HG03045 (cell line): ENCODE results near the gene SOX8.
"Not testable (repeated sequence)": the region's sequence is repeated elsewhere in the genome, so short reads cannot be mapped to it uniquely, and the experiment has no call there.

ENCODE experiments used
- ATAC-seq: cut with Tn5 transposase; IDR thresholded peaks from one replicate; pipeline ENCODE4 v1.9.1; 2021; ENCODE audit warnings: mild to moderate bottlenecking, moderate library complexity; ENCODE audit not compliant: unreplicated experiment

SOX8 gene

DNA sequence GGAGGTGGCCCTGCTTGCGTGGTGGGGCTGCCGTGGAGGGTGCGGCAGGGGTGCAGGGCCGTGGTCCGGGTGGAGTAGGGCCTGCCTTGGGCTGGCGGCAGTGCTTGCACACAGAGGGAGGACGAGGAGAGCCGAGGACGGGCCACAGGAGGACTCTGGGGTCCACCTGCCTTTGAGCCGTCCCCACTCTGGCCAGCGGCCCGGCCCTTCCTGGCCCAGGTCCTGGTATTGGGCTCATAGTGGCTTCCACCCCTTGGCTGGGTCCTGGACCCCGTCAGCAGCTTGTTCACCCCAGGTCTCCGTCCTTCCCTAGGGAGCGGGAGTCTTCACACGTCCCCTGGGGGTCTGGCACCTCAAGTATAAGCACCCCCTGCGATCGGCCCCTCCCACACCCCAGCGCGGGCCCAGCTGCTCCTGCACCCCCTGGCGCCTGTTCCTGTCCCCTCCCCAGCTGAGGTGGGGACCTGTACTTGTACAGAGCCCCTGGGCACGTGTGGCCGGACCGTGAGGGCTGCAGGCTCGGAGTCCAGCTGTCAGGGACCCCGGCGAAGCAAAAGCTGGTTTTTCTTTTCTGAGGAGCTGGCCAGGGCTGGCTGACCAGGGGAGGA, 40.1 kb downstream of the SOX8 start:
- no peak for ATAC-seq

DNA sequence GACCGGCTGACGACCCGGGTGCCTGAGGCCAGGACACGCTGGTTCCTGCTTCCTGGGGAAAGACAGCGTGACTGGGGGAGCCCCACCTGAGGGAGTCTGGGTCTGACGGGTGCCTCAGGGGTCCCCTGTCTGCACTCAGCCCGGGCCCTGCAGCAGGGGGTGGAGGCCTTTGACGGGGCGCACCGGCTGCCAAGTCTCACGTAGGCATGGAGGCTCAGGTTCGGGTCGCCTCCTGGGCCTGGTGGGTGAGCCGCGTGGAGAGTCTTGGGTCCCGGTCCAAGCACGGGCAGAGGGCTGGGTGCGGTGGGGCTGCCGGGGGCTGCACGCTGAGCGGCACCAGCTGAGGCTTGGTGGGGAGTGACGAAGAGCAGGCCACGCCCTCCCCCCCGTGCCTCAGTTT, 40.9 kb downstream of the SOX8 start:
- ATAC-seq, result no peak

DNA sequence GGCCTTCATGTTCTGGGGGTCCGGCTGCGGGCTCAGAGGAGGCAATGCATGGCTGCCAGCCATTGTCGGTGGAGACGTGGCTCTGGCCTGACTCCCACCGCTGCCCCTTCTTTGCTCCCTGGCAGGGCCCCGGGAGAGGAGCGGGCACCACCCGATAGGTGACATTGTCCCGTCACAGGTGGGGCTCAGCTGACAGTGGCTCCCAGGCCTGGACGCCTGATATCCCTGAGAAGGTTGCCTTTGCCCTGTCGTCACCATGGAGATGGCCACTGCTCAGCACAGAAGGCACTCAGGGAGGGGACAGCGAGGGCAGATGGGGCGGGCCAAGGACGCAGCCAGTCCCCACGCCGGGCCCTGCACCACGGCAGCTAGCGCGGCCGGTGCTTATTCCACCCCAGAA, 42.6 kb downstream of the SOX8 start:
- ATAC-seq, result no peak

DNA sequence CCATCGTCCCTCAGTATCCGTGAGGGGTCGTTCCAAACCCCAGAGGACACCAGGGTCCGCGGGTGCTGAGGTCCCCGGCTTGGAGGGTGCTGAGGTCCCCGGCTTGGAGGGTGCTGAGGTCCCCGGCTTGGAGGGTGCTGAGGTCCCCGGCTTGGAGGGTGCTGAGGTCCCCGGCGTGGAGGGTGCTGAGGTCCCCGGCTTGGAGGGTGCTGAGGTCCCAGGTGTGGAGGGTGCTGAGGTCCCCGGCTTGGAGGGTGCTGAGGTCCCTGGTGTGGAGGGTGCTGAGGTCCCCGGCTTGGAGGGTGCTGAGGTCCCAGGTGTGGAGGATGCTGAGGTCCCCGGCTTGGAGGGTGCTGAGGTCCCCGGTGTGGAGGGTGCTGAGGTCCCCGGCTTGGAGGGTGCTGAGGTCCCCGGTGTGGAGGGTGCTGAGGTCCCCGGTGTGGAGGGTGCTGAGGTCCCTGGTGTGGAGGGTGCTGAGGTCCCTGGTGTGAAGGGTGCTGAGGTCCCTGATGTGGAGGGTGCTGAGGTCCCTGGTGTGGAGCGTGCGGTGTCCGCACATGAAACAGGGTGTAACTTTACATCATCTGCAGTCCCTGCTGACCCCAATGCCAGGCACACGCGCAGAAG, 43.7 kb downstream of the SOX8 start:
- ATAC-seq, result not testable (repeated sequence)

DNA sequence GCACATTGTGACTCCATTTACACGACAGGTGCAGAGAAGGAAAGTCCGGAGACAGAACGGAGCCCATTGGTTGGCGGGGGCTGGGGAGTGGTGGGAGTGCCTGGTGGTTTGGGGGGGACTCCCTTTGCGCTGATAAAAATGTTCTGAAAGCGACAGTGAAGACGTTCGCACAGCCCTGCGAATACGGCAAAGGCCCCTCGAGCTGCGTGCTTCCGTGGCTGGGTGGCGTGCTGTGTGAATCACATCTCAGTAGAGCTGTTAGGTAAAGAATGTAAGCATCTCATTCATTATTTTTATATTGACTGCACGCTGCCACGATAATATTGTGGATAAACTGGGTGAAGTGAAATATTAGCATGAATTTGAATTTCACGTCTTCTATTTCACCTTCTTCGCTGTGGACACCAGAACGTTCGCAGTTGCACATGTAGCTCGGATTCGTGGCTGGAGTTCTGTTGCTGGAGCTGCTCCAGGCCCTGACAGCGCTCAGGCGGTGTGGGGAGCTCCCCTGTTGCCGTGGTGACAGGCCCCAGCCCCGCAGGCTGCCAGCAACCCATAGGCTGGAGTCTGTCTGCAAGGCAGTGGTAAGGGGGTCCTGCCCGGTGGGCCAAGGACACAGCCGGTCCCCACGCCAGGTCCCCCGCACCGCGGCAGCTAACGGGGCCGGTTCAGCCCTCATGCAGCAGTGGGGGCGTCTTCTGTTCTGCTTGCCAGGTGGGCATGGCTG, 44.6 kb downstream of the SOX8 start:
- no peak for ATAC-seq

DNA sequence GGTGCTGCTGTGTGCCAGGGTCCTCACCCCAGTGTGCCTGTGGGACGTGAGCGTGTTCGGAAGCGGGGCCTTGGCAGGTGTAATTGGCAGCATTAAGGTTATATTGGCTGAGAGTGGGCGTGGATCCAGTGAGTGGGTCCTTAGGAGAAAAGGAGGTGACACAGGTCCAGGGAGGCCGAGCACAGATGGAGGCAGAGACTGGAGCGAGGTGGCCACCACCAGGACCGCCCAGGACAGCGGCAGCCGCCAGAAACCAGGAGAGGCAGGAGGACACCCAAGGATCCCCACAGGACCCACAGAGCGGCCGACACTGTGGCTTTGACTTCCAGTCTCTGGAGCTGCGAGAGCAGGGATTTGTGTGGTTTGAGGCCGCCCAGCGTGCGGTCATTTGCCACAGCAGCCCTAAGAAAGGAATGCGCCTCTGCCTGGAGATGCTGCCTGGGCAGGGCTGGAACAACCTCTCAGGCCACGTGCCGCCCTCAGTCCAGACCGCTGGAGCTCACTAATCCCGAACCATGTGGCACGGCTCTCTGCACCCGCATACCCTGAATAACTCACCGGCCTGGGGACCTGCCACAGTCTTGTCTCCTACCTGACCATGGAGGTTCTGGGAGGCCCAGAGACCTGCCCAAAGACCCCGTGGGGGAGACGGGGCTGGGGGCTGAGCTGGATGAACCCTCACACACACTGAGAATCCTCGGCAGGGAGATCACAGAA, 45.4 kb downstream of the SOX8 start:
- ATAC-seq, result no peak

DNA sequence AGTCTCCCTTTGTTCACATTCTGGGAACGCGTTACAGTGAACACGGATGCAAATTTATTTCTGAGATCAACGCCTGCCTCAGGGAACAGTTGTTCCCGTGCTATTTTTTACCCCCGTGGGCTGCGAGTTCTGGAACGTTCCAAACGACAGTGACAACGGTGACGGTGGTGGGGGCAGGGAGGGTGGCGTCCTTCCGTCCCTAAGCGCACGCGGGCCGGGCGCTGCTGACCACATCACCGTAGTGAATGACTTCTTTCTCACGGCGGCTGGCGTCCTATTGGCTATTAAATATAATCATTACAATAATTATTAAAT, 45.9 kb downstream of the SOX8 start:
- ATAC-seq, result no peak

DNA sequence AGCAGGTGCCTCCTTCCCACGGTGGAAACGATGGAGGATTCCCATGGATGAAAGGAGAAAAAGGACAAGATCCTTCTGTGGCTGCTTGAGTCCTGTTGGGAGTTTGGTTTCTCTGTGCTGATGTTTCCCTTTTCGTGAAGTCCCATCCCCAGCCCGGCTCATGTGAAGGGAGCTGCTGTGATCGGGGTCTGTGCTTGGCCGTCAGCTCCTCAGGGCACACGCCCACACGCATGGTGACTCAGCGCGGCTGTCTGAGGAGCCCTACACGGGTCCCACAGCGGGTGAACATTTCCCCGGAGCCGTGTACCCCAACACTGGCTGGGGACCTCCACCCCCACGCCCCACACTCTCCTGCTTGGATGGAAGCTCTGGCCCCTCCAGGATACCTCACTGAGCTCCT, 46.5 kb downstream of the SOX8 start:
- ATAC-seq, result no peak

DNA sequence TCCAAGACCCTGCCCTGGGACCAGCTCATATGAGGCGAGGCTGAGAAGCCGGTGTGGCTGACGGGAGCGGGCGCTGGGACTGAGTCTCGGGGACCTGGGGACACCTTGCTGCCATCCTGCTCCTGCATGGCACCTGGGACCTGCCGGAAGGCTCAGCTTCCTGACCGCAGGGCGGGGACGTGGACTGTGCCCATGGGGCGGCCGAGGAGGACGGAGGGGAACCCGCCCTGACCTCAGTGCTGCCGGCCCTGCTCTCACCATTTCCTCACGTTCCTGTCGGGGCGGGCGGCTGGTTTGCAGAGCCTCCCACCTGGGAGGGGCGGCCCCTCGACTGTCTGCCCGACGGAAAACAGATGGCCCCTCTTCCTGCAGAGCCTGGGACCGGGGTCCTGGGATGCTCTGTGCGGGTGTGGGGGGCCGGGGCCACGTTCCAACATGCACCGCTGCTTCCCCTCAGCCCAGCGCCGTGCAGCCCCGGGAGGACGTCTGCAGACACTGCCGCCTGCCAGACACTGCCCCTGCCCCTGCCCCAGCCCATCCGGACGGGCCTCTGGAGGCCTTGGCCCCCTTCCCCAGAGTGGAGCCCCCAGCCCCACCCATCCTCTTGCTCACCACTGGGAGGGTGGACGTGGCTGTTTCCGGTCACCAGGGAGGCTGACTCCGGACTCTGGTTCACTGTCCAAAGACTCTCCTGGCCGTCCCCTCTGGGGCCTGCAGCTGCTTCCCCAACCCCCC, 47.1 kb downstream of the SOX8 start:
- ATAC-seq, result no peak

DNA sequence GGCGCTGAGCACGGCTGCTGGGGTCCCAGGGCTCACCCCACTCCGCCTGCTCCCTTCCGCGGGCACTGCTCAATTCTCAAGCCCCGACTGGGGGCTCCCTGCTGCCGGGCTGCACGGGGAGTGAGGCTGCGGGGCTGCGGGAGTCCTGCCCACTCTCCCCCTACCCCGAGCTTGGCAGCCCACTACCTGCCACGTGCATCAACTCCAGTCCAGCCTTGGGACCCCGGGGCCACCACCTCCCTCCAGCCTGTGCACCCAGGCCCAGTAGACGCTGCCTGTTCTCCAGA, 47.6 kb downstream of the SOX8 start:
- no peak for ATAC-seq

DNA sequence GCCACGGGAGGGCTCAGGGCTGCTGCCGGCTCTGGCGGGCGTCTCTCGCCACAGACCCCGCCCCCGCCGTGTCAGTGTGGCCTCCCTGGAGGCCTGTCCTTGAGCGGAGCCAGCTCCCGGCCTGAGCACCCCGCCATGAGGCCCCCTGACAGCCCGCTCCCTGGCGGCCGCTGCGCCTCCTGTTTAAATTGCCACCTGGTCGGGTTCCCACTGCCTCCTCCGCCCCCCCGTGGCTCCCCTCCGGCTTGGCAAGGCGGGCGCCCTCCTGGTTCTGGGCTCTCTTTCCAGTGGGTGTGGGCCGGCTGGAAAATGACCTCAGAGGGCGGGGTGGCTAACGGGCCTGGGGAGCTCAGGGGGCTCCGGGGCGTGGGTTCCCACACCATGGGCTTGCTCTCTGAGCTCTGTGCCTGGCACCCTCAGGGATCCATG, 48.9 kb downstream of the SOX8 start:
- ATAC-seq, result no peak

DNA sequence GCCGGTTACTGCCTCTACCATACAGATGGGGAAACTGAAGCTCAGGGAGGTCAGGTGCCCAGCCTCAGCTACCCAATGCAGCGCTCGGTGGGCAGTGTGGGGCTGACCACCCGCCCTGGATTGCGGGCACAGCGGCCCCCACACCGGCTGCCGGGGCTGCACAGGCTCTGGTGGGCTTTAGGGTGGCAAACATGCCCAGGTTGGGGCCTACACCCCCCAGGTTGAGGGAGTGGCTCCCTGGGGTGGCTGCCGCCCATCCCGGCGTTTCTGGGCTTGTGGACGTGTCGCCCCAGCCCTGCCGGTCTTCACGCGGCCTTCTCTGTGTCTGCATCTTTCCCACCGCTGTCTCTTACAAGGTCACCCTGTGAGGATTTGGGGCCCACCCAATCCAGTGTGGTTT, 50.1 kb downstream of the SOX8 start:
- ATAC-seq, result no peak

DNA sequence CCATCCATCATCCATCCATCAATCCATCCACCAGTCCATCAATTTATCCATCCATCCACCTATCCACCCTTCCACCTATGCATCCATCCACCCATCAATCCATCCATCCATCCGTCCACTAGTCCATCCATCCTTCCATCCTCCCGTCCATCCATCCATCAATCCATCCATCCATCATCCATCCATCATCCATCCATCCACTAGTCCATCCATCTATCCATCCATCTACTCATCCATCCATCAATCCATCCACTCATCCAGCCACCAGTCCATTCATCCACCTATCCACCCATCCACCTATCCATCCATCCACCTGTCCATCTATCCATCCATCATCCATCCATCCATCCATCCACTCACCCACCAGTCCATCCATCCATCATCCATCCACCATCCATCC, 51.0 kb downstream of the SOX8 start:
- ATAC-seq, result no peak

DNA sequence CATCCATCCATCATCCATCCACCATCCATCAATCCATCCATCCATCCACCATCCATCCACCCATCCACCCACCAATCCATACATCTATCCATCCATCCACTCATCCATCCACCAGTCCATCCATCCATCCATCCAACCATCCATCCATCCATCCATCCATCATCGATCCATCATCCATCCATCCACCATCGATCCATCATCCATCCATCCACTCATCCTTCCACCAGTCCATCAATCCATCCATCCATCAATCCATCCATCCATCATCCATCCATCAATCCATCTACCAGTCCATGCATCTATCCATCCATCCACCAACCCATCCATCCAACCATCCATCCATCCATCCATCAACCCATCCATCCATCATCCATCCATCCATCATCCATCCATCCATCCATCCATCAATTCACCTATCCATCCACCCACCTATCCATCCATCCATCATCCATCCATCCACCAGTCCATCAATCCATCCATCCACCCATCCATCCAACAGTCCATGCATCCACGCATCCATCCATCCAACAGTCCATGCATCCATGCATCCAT, 51.6 kb downstream of the SOX8 start:
- ATAC-seq, result no peak

DNA sequence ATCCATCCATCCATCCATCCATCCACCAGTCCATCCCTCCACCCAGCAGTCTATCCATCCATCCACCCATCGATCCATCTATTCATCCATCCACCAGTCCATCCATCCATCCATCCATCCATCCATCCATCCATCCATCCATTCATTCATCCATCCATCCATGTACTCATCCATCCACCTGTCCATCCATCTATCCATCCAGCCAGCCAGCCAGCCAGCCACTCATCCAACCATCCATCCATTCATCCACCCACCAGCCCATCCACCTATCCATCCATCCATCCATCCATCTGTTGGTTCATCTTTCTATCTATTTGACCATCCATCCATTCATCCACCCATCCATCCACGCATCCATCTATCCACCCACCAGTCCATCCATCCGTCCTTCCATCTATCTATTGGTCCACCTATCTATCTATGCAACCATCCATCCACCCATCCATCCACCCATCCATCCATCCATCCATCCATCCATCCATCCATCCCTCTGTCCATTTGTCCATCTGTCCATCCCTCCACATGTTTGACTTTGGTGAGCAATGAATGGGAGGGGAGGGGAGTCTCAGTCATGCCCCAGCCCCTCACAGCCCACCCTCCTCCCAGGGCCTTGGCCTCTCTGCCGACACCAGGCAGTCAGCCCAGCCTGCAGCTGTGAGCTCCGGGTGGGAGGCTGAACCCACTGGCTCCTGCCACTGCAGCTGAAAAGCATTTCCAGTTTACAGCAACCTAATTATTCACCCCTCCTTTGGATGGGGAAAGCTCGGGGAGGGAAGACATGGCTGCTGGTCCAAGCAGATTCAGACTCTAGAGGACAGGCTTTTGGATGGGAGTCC, 52.9 kb downstream of the SOX8 start:
- ATAC-seq, result no peak

DNA sequence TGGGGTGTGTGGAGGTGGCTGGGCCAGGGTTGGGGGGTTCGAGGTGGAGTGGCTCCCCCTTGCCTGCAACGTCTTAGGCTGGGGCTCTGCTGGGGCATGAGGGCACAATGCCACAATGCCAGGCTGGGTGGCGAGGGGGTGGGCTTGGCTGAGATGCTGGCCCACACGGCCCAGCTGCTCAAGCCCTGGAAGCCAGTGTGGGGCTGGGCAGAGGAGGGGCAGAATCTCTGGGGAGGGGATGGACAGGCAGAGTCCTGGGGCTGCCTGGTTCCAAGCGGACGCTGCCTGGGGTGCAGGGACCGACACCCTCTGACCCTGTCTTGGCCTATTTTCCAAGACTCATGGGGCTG, 53.5 kb downstream of the SOX8 start:
- no peak for ATAC-seq

DNA sequence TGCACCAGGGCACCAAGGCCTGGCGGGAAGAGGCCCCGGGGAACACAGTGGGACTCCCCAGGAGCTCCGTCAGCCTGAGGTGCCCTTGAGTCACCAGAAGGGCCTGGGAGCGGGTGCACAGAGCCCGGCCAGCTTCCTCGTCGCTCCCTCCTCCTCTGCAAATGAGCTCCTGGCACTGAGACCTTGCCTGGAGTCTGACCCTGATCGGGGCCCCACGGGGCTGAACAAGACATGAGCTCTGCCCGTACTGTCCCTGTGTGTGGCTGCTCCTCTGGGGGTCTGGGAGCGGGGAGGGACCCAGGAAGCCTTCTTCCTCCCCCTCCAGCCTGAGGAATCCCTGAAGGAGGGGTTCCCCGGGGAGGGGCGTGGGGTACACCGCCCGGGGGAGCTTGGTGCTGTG, 54.6 kb downstream of the SOX8 start:
- ATAC-seq, result no peak
